Measurements from ENCODE around the gene SPEN.

DNA sequence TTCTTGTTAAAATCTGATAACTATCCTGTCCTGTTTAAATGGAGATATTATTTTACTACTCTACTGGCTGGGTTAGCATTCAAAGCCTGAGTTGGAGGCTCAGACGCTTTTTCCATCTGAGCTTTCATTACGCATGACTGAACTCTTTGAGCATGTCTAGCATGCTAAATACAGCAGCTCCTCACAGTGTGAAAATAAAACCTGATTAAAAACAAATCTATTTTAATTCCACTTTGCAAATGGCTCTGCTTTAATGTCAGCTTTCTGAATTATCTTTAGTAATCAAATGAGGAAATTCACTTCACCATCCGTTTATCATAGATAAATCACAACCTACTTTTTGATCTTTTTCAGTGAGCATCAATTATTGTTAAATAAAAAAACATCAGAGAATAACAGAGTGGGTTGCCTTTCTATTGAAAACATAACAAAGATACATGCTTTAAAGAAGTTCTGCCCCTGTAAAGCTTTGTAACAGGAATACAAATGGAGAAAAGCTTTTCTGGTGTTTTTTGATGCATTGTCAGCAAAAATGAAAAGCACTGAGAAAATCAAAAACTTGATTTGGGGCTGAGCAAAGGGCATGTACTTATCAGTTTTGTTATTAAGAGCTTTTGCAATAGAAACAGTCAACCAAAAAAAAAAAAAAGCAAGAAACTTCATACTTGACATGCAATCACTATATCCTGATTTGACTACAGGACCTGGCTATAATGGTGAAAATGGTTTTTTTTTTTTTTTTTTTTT, 3.5 kb upstream of the SPEN start:
- TF ChIP-seq, protein P1, sequence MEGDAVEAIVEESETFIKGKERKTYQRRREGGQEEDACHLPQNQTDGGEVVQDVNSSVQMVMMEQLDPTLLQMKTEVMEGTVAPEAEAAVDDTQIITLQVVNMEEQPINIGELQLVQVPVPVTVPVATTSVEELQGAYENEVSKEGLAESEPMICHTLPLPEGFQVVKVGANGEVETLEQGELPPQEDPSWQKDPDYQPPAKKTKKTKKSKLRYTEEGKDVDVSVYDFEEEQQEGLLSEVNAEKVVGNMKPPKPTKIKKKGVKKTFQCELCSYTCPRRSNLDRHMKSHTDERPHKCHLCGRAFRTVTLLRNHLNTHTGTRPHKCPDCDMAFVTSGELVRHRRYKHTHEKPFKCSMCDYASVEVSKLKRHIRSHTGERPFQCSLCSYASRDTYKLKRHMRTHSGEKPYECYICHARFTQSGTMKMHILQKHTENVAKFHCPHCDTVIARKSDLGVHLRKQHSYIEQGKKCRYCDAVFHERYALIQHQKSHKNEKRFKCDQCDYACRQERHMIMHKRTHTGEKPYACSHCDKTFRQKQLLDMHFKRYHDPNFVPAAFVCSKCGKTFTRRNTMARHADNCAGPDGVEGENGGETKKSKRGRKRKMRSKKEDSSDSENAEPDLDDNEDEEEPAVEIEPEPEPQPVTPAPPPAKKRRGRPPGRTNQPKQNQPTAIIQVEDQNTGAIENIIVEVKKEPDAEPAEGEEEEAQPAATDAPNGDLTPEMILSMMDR (IDR thresholded peaks at IDR 0.05) = no peak
- TF ChIP-seq POLR2AphosphoS5 (IDR thresholded peaks at IDR 0.05; ENCODE audit: insufficient read depth in 1 of 2, low read depth in 1 of 2) = no peak
- no peak for TF ChIP-seq POLR2A (IDR thresholded peaks at IDR 0.05)

Data from vagina (tissue), 2 donors.